G401.6 (cell line): Measurements from ENCODE around the gene OSBP2.

ENCODE experiments used
- FAIRE-seq: peaks from 2 replicates; lab custom pipeline; 2012; peaks lifted over from hg19 to GRCh38; lab: Jason Lieb, UNC

Gene OSBP2

GRCh38 chr22:30905696-30906341 lies 211.1 kb downstream of the OSBP2 start:
- no peak for FAIRE-seq

GRCh38 chr22:30906411-30906810 lies 211.7 kb downstream of the OSBP2 start:
- no peak for FAIRE-seq

GRCh38 chr22:30906946-30907345 lies 212.3 kb downstream of the OSBP2 start:
- no peak for FAIRE-seq

GRCh38 chr22:30908051-30908461 lies 213.4 kb downstream of the OSBP2 start:
- no peak for FAIRE-seq

- no peak for FAIRE-seq
Measured at GRCh38 chr22:30909306-30909705, 214.6 kb downstream of the OSBP2 start.

- FAIRE-seq: no peak
Measured at GRCh38 chr22:30910358-30910757, 215.7 kb downstream of the OSBP2 start.

- no peak for FAIRE-seq
Measured at GRCh38 chr22:30918761-30919160, 224.1 kb downstream of the OSBP2 start.

- no peak for FAIRE-seq
Measured at GRCh38 chr22:30919973-30920372, 225.3 kb downstream of the OSBP2 start.

GRCh38 chr22:30920407-30920806 lies 225.7 kb downstream of the OSBP2 start:
- peak; percentile 91 for FAIRE-seq

GRCh38 chr22:30921108-30921507 lies 226.4 kb downstream of the OSBP2 start:
- no peak for FAIRE-seq

- FAIRE-seq: no peak
Measured at GRCh38 chr22:30922151-30922611, 227.5 kb downstream of the OSBP2 start.

- no peak for FAIRE-seq
Measured at GRCh38 chr22:30923168-30923900, 228.7 kb downstream of the OSBP2 start.

- no peak for FAIRE-seq
Measured at GRCh38 chr22:30925667-30926066, 231.0 kb downstream of the OSBP2 start.

- no peak for FAIRE-seq
Measured at GRCh38 chr22:30926706-30927105, 232.0 kb downstream of the OSBP2 start.

GRCh38 chr22:30927806-30928205 lies 233.1 kb downstream of the OSBP2 start:
- FAIRE-seq: no peak

- no peak for FAIRE-seq
Measured at GRCh38 chr22:30928401-30928800, 233.7 kb downstream of the OSBP2 start.

- no peak for FAIRE-seq
Measured at GRCh38 chr22:30930228-30930627, 235.6 kb downstream of the OSBP2 start.

GRCh38 chr22:30931541-30932300 lies 237.0 kb downstream of the OSBP2 start:
- FAIRE-seq: no peak

GRCh38 chr22:30932661-30933060 lies 238.0 kb downstream of the OSBP2 start:
- FAIRE-seq: no peak

- FAIRE-seq: no peak
Measured at GRCh38 chr22:30933457-30933856, 238.8 kb downstream of the OSBP2 start.

GRCh38 chr22:30934053-30934452 lies 239.4 kb downstream of the OSBP2 start:
- FAIRE-seq: no peak

GRCh38 chr22:30940685-30941362 lies 246.2 kb downstream of the OSBP2 start:
- no peak for FAIRE-seq

GRCh38 chr22:30941363-30941740 lies 246.7 kb downstream of the OSBP2 start:
- no peak for FAIRE-seq
